Motor neuron (in vitro differentiated cells): Measurements from ENCODE around the gene GARIN6. TPM values are rescaled to one million over a fixed set of nuclear protein-coding genes. Genes with fewer than 3 reads are reported as not detected.
A peak's percentile ranks its signal among the peaks of the same experiment; 100 is the strongest.

ENCODE experiments used
- ATAC-seq, 8 experiments: fragments of 200-7000 bp; cut with Tn5 transposase; replicated peaks in 6 of 8; 2 replicates each; pipeline ENCODE4 v1.8.0; 2021; ENCODE audit warnings: mild to moderate bottlenecking in 8 of 8, moderate library complexity in 8 of 8
- H3K27ac ChIP-seq, 2 donors: fragments of 250-450 bp; sonication (Bioruptor Pico); 2 replicates each; pipeline ENCODE4 v1.9.0; 2021; ENCODE audit warnings: antibody characterized with exemption in 2 of 2, mild to moderate bottlenecking in 2 of 2, moderate library complexity in 1 of 2
- H3K4me1 ChIP-seq, 2 donors: fragments of 250-450 bp; sonication (Bioruptor Pico); replicated peaks in 1 of 2; 2 replicates each; pipeline ENCODE4 v1.6.1; 2021; ENCODE audit warnings: antibody characterized with exemption in 2 of 2, mild to moderate bottlenecking in 2 of 2, moderate library complexity in 1 of 2
- H3K4me3 ChIP-seq, 5 donors: fragments of 250-450 bp; sonication (Bioruptor Pico); 2 replicates each; pipeline ENCODE4 v1.9.0; 2021; ENCODE audit warnings: antibody characterized with exemption in 5 of 5, mild to moderate bottlenecking in 5 of 5, moderate library complexity in 4 of 5
- WGBS, 10 experiments: fragments of 450-650 bp; shearing (Covaris generic); methylation state at CpG; one replicate each; pipeline ENCODE4 v1.0.0; 2022; 5-methylcytosine and 5-hydroxymethylcytosine counted together
- in situ Hi-C, 9 experiments: fragments of 400-800 bp; cut with MboI; loops; one replicate each; pipeline ENCODE4 v1.15.0; 2021; ENCODE audit warnings: low sequenced_read_pairs in 9 of 9, low pct_unique_long_range_greater_than_20kb in 2 of 9; ENCODE audit not compliant: unreplicated experiment in 9 of 9
- total RNA-seq, 8 experiments: library from RNA; unstranded; fragments of 300-600 nt; gene quantifications; 2 replicates each; pipeline versions ENCODE4 v1.2.3 to v1.2.4, GENCODE V29; 2022

Gene GARIN6
- total RNA-seq, 8 experiments from 2014 or later, result 0.14 to 2.3 (median 0.23) TPM; not detected in 2

GRCh38 chr12:99649551-99649950, 2.0 kb downstream of the GARIN6 start:
- WGBS, 10 experiments, result 29 to 91% methylated on average over 1 of the region's 1 CpG; no CpG with 5 or more reads in 8 of the 10 experiments
- no peak overlapping the region for H3K27ac ChIP-seq
- H3K4me1 ChIP-seq, result no peaks in the 10 kb centered on the region
- in situ Hi-C loops, result no loop called here
- no peak for ATAC-seq
- no peak overlapping the region for H3K4me3 ChIP-seq

GRCh38 chr12:99658671-99659349, 11.3 kb downstream of the GARIN6 start:
- in situ Hi-C loops, result loop anchor here in 4 of 9 experiments (10.0 to 25.0 kb wide), 2 partner anchors 614 to 622 kb away; no protein-coding TSS in a partner anchor
- no peak overlapping the region for H3K27ac ChIP-seq
- no peak overlapping the region for H3K4me3 ChIP-seq
- WGBS, 10 experiments, result 0 to 100% (median 80%) methylated on average over 1 of the region's 1 CpG; no CpG with 5 or more reads in 1 of the 10 experiments
- H3K4me1 ChIP-seq, result no peaks in the 10 kb centered on the region
- peak in 2 of 8 experiments; percentile 30 to 51 for ATAC-seq

- H3K4me1 ChIP-seq, result no peaks in the 10 kb centered on the region
- no peak overlapping the region for H3K4me3 ChIP-seq
- no peak for ATAC-seq
- in situ Hi-C loops, result loop anchor here in 3 of 9 experiments (25.0 kb wide), 1 partner anchor 633 kb away; no protein-coding TSS in a partner anchor
- no peak overlapping the region for H3K27ac ChIP-seq
- 25 to 82% (median 64%) methylated on average over 1 of the region's 1 CpG; no CpG with 5 or more reads in 3 of the 10 experiments for WGBS, 10 experiments
Measured at GRCh38 chr12:99670635-99671034, 23.1 kb downstream of the GARIN6 start.

- no peak for ATAC-seq
- in situ Hi-C loops, result no loop called here
- H3K4me1 ChIP-seq, result no peaks in the 10 kb centered on the region
- no peak overlapping the region for H3K4me3 ChIP-seq
- no peak overlapping the region for H3K27ac ChIP-seq
- WGBS, 10 experiments, result 28 to 80% (median 47%) methylated on average over 1 to 3 of the region's 4 CpGs; no CpG with 5 or more reads in 6 of the 10 experiments
Measured at GRCh38 chr12:99680276-99680675, 32.7 kb downstream of the GARIN6 start.

- no peak for ATAC-seq
- Histone ChIP-seq H3K27ac (no peak overlapping the region), H3K4me3 (no peak overlapping the region), H3K4me1 (no peaks in the 10 kb centered on the region)
- WGBS, 10 experiments, result 0 to 100% (median 71%) methylated on average over 1 of the region's 1 CpG; no CpG with 5 or more reads in 3 of the 10 experiments
- in situ Hi-C loops, result no loop called here
Measured at GRCh38 chr12:99686142-99686541, 38.6 kb downstream of the GARIN6 start.

GRCh38 chr12:99695050-99695449, 47.5 kb downstream of the GARIN6 start:
- 0 to 65% (median 44%) methylated on average over 1 to 2 of the region's 2 CpGs for WGBS, 10 experiments
- Histone ChIP-seq H3K4me1 (no peaks in the 10 kb centered on the region), H3K27ac (no peak overlapping the region), H3K4me3 (no peak overlapping the region)
- no peak for ATAC-seq
- in situ Hi-C loops, result no loop called here
